K562 (cell line): ENCODE data around the gene PTTG1IP. TPM values are rescaled to one million over a fixed set of nuclear protein-coding genes. Genes with fewer than 3 reads are reported as not detected.

ENCODE experiments used
- BCOR ChIP-seq: fragments of 450-650 bp; IDR thresholded peaks from 2 replicates; pipeline ENCODE4 v1.6.1; 2016
- FOXJ2 ChIP-seq: fragments of 200-800 bp; sonication (Bioruptor generic); IDR thresholded peaks from 2 replicates; pipeline ENCODE4 v1.6.1; 2016; ENCODE audit warnings: missing genetic modification characterization, missing compliant biosample characterization
- FOXK2 ChIP-seq, 2 experiments: fragments of 450-650 bp; IDR thresholded peaks in 1 of 2; conservative IDR thresholded peaks in 1 of 2; 2 replicates each; pipeline ENCODE4 v1.6.1; 2016; ENCODE audit warnings: low read depth in 2 of 2, mild to moderate bottlenecking in 1 of 2
- GABPA ChIP-seq: fragments of 200-800 bp; sonication (Bioruptor generic); conservative IDR thresholded peaks from 2 replicates; pipeline ENCODE4 v1.6.1; 2016; ENCODE audit warnings: low read depth, missing genetic modification characterization, missing compliant biosample characterization
- GABPB2 ChIP-seq: fragments of 250-450 bp; sonication (Bioruptor Pico); conservative IDR thresholded peaks from 2 replicates; pipeline ENCODE4 v1.5.1; 2021; ENCODE audit warnings: mild to moderate bottlenecking
- PHTF2 ChIP-seq: fragments of 250-450 bp; sonication (Bioruptor Pico); IDR thresholded peaks from 2 replicates; pipeline ENCODE4 v1.5.0; 2021; ENCODE audit warnings: mild to moderate bottlenecking
- POLR2B ChIP-seq: fragments of 450-650 bp; IDR thresholded peaks from 2 replicates; pipeline ENCODE4 v1.6.1; 2018; ENCODE audit warnings: low read depth; ENCODE audit not compliant: partially characterized antibody
- RFX1 ChIP-seq: fragments of 450-650 bp; IDR thresholded peaks from 2 replicates; pipeline ENCODE4 v1.6.1; 2016; ENCODE audit warnings: mild to moderate bottlenecking, moderate library complexity
- SAFB ChIP-seq: fragments of 200-400 bp; formaldehyde crosslinking; IDR thresholded peaks from 2 replicates; pipeline ENCODE4 v1.6.1; 2017; ENCODE audit warnings: low read depth, low read length, borderline replicate concordance
- SIX5 ChIP-seq, 2 experiments: IDR thresholded peaks; 2 replicates each; pipeline ENCODE4 v1.6.1; 2011; ENCODE audit warnings: low read length in 2 of 2, borderline replicate concordance in 1 of 2, low read depth in 1 of 2, mild to moderate bottlenecking in 1 of 2, moderate library complexity in 1 of 2; ENCODE audit not compliant: insufficient read depth in 1 of 2
- SRSF7 ChIP-seq: fragments of 200-400 bp; formaldehyde crosslinking; optimal IDR thresholded peaks from 2 replicates; pipeline ENCODE3; 2017; ENCODE audit warnings: mild to moderate bottlenecking, low read depth, low read length
- TEAD2 ChIP-seq: fragments of 450-650 bp; IDR thresholded peaks from 2 replicates; pipeline ENCODE4 v1.6.1; 2016; ENCODE audit warnings: missing genetic modification characterization, control low read depth, missing compliant biosample characterization
- XRCC5 ChIP-seq: fragments of 200-400 bp; formaldehyde crosslinking; IDR thresholded peaks from 2 replicates; pipeline ENCODE4 v1.6.1; 2017; ENCODE audit warnings: low read depth, mild to moderate bottlenecking, low read length
- ZNF76 ChIP-seq: fragments of 250-450 bp; sonication (Bioruptor Pico); IDR thresholded peaks from 2 replicates; pipeline ENCODE4 v1.4.0; 2020; ENCODE audit warnings: mild to moderate bottlenecking, moderate library complexity, borderline replicate concordance
- ZNF77 ChIP-seq: fragments of 250-450 bp; sonication (Bioruptor Pico); IDR thresholded peaks from 2 replicates; pipeline ENCODE4 v1.5.0; 2020
- polyA plus RNA-seq, 8 experiments: library from polyadenylated mRNA; depleted of rRNA in 4 of 8; stranded (reverse) in 5 of 8; unstranded in 3 of 8; fragments of >200 nt; fragmentation: Nextera tagmentation in 2 of 8; fragmentation: Illumina TruSeq in 1 of 8; extraction: Ambion mirVana in 2 of 8; extraction: Trizol in 1 of 8; gene quantifications; 2 replicates each; pipeline versions ENCODE4 v1.2.1 to v1.2.3, GENCODE V29; 2011 to 2014; ENCODE audit warnings: inconsistent platforms in 1 of 8, missing spikeins in 1 of 8
- total RNA-seq, 7 experiments: library from RNA; depleted of rRNA in 6 of 7; stranded (reverse); fragments of >200 nt in 6 of 7; fragmentation: Illumina TruSeq in 2 of 7; extraction: Trizol in 2 of 7; gene quantifications; 2 replicates each; pipeline versions ENCODE4 v1.2.1 to v1.2.3, GENCODE V29; 2011 to 2021; ENCODE audit warnings: low replicate concordance in 1 of 7
- TF ChIP-seq, protein P1 (sequence below): sonication (generic); formaldehyde crosslinking; IDR thresholded peaks from 2 replicates; pipeline ENCODE4 v1.8.0; 2022; ENCODE audit warnings: mild to moderate bottlenecking, missing genetic modification reagents
- TF ChIP-seq, protein P2 (sequence below): fragments of 200-400 bp; formaldehyde crosslinking; IDR thresholded peaks from 2 replicates; pipeline ENCODE4 v1.6.1; 2017; ENCODE audit warnings: mild to moderate bottlenecking, low read depth, low read length, moderate library complexity
- TF ChIP-seq, protein P3 (sequence below): fragments of 450-650 bp; IDR thresholded peaks from 2 replicates; pipeline ENCODE4 v1.6.1; 2016
- TF ChIP-seq, protein P4 (sequence below): sonication (generic); formaldehyde crosslinking; IDR thresholded peaks from 2 replicates; pipeline ENCODE4 v1.8.0; 2023; ENCODE audit warnings: mild to moderate bottlenecking, missing genetic modification reagents

The PTTG1IP gene
- total and polyA plus RNA-seq, 9 of the 15 experiments (the other 6 are each of a cell fraction or from before 2014, with no cell fraction given) = 5.0 to 99.3 (median 82.4) TPM

DNA sequence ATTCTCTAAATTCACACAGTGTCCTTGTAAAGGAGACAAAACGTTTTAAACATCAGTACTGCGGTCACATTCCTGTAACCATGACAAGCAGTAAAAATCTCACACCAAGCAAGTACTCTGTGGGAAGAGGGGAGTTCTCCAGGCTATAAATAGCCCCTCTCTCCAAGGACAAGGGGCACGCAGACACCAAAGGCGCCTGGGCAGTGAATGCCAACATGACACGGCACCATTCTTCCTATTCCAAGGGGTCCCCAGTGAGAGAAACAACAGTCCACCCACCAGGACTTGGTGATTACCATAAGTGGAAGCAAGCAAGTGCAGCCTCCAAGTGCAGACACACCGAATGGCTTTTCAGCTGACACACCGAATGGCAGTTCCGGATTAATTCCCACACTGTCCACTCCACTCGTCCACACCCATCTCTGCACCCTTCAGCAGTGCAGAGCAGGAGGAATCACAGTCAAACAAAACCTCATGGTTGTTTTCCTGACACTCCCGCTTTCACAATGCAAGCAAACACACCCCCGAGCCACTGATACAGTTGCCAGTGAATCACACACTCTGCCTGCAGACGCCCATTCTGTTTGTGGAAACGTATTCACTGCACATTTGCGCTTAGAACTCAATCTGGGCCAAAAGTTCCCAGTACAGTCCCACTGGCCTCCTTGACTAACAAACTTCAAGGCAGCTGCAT lies 1.8 kb downstream of the PTTG1IP start (continued):
- TF ChIP-seq, protein P1, sequence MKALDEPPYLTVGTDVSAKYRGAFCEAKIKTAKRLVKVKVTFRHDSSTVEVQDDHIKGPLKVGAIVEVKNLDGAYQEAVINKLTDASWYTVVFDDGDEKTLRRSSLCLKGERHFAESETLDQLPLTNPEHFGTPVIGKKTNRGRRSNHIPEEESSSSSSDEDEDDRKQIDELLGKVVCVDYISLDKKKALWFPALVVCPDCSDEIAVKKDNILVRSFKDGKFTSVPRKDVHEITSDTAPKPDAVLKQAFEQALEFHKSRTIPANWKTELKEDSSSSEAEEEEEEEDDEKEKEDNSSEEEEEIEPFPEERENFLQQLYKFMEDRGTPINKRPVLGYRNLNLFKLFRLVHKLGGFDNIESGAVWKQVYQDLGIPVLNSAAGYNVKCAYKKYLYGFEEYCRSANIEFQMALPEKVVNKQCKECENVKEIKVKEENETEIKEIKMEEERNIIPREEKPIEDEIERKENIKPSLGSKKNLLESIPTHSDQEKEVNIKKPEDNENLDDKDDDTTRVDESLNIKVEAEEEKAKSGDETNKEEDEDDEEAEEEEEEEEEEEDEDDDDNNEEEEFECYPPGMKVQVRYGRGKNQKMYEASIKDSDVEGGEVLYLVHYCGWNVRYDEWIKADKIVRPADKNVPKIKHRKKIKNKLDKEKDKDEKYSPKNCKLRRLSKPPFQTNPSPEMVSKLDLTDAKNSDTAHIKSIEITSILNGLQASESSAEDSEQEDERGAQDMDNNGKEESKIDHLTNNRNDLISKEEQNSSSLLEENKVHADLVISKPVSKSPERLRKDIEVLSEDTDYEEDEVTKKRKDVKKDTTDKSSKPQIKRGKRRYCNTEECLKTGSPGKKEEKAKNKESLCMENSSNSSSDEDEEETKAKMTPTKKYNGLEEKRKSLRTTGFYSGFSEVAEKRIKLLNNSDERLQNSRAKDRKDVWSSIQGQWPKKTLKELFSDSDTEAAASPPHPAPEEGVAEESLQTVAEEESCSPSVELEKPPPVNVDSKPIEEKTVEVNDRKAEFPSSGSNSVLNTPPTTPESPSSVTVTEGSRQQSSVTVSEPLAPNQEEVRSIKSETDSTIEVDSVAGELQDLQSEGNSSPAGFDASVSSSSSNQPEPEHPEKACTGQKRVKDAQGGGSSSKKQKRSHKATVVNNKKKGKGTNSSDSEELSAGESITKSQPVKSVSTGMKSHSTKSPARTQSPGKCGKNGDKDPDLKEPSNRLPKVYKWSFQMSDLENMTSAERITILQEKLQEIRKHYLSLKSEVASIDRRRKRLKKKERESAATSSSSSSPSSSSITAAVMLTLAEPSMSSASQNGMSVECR (CRISPR knock-in tag) = peak; percentile 62; the same call in 1 of the 2 replicates
- TF ChIP-seq ZNF76 (CRISPR knock-in tag) (no peak), RFX1 (no peak), SRSF7 (no peak), FOXK2 (conservative IDR thresholded peaks at IDR 0.05 in 1 of 2, IDR thresholded peaks at IDR 0.05 in 1 of 2; ENCODE audit: low read depth in 2 of 2) (peak in 1 of 2 experiments; percentile 12; a peak in 1 of 4 replicates), FOXJ2 (tag) (0 out of 2 replicates have a peak, but pooled peaks have one; percentile 23), TEAD2 (tag) (no peak), XRCC5 (no peak), PHTF2 (CRISPR knock-in tag) (no peak), GABPB2 (no peak), SAFB (no peak), POLR2B (no peak), GABPA (tag) (no peak), SIX5 (IDR thresholded peaks at IDR 0.05; ENCODE audit: borderline replicate concordance in 1 of 2, insufficient read depth in 1 of 2, low read depth in 1 of 2, low read length in 2 of 2) (0 out of 4 replicates have a peak, but pooled peaks of 1 of the 2 experiments have one; percentile 7), BCOR (0 out of 2 replicates have a peak, but pooled peaks have one; percentile 12), ZNF77 (CRISPR knock-in tag) (no peak)
- TF ChIP-seq, protein P2, sequence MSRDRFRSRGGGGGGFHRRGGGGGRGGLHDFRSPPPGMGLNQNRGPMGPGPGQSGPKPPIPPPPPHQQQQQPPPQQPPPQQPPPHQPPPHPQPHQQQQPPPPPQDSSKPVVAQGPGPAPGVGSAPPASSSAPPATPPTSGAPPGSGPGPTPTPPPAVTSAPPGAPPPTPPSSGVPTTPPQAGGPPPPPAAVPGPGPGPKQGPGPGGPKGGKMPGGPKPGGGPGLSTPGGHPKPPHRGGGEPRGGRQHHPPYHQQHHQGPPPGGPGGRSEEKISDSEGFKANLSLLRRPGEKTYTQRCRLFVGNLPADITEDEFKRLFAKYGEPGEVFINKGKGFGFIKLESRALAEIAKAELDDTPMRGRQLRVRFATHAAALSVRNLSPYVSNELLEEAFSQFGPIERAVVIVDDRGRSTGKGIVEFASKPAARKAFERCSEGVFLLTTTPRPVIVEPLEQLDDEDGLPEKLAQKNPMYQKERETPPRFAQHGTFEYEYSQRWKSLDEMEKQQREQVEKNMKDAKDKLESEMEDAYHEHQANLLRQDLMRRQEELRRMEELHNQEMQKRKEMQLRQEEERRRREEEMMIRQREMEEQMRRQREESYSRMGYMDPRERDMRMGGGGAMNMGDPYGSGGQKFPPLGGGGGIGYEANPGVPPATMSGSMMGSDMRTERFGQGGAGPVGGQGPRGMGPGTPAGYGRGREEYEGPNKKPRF = no peak
- TF ChIP-seq, protein P3, sequence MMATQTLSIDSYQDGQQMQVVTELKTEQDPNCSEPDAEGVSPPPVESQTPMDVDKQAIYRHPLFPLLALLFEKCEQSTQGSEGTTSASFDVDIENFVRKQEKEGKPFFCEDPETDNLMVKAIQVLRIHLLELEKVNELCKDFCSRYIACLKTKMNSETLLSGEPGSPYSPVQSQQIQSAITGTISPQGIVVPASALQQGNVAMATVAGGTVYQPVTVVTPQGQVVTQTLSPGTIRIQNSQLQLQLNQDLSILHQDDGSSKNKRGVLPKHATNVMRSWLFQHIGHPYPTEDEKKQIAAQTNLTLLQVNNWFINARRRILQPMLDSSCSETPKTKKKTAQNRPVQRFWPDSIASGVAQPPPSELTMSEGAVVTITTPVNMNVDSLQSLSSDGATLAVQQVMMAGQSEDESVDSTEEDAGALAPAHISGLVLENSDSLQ = no peak
- TF ChIP-seq, protein P4, sequence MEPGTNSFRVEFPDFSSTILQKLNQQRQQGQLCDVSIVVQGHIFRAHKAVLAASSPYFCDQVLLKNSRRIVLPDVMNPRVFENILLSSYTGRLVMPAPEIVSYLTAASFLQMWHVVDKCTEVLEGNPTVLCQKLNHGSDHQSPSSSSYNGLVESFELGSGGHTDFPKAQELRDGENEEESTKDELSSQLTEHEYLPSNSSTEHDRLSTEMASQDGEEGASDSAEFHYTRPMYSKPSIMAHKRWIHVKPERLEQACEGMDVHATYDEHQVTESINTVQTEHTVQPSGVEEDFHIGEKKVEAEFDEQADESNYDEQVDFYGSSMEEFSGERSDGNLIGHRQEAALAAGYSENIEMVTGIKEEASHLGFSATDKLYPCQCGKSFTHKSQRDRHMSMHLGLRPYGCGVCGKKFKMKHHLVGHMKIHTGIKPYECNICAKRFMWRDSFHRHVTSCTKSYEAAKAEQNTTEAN (CRISPR knock-in tag) = 0 out of 2 replicates have a peak, but pooled peaks have one; percentile 25
